Lower lobe of right lung (tissue), 2 donors: Measurements from ENCODE around the gene MALRD1. TPM values are rescaled to one million over a fixed set of nuclear protein-coding genes. Genes with fewer than 3 reads are reported as not detected.

ENCODE experiments used
- ATAC-seq, 2 donors: fragments of 200-7000 bp; cut with Tn5 transposase; one replicate each; pipeline ENCODE4 v1.9.1; 2020 to 2022; ENCODE audit warnings: mild to moderate bottlenecking in 2 of 2, moderate library complexity in 2 of 2
- DNase-seq: peaks from one replicate; pipeline ENCODE4 v3.0.0-alpha.2; 2020
- H3K27ac ChIP-seq: fragments of 200-600 bp; one replicate; pipeline ENCODE4 v1.8.0; 2022
- H3K27me3 ChIP-seq: fragments of 200-600 bp; one replicate; pipeline ENCODE4 v1.8.0; 2022; ENCODE audit warnings: low read depth
- H3K36me3 ChIP-seq: fragments of 200-600 bp; one replicate; pipeline ENCODE4 v1.8.0; 2022; ENCODE audit warnings: mild to moderate bottlenecking
- H3K4me1 ChIP-seq: fragments of 200-600 bp; one replicate; pipeline ENCODE4 v1.8.0; 2022
- H3K4me3 ChIP-seq: fragments of 200-600 bp; one replicate; pipeline ENCODE4 v1.8.0; 2022; ENCODE audit warnings: mild to moderate bottlenecking
- H3K9me3 ChIP-seq: fragments of 200-600 bp; one replicate; pipeline ENCODE4 v1.8.0; 2022
- intact Hi-C: fragments of 100-400 bp; cut with DNase I; formaldehyde crosslinking; loops from one replicate; pipeline ENCODE4 v1.11.0; 2022
- total RNA-seq: library from RNA; stranded (reverse); fragmentation: NEBNext Ultra II Directional; extraction: Animal tissue kit (Norgen Biotek cat#: 25700); gene quantifications from one replicate; pipeline ENCODE4 v1.2.1, GENCODE V29; 2021
- TF ChIP-seq, protein P1 (sequence below): fragments of 200-600 bp; IDR thresholded peaks from one replicate; pipeline ENCODE4 v1.8.0; 2022; ENCODE audit warnings: antibody characterized with exemption, mild to moderate bottlenecking
- donor health status: DM: no; HTN: yes; CAD: no; lungs with severe emphysema.

Gene MALRD1
- total RNA-seq, 1 donor from 2014 or later, result 6.0 TPM

DNA sequence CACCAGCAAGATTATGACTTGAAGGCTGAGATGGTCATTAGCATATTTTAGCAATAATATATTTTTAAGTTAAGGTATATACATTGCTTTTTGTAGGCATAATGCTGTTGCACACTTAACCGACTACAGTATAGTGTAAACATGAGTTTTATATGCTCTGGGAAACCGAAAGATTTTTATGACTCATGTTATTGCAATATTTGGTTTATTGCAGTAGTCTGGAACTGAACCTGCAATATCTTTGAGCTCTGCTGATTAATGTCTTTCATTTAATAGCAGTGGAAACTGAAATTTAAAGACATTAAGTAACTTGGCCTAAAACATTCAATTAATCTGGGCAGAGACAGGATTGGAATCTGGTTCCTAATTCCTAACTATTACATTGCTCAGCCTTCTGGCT, 500.9 kb downstream of the MALRD1 start:
- Histone ChIP-seq H3K9me3 (peaks cover 3% of the 10 kb centered on the region), H3K27me3 (no peaks in the 10 kb centered on the region), H3K36me3 (no peaks in the 10 kb centered on the region), H3K27ac (no peak overlapping the region), H3K4me1 (no peaks in the 10 kb centered on the region), H3K4me3 (no peak overlapping the region)
- intact Hi-C loops, result no loop called here
- DNase-seq (no peak), ATAC-seq (no peak)
- TF ChIP-seq, protein P1, sequence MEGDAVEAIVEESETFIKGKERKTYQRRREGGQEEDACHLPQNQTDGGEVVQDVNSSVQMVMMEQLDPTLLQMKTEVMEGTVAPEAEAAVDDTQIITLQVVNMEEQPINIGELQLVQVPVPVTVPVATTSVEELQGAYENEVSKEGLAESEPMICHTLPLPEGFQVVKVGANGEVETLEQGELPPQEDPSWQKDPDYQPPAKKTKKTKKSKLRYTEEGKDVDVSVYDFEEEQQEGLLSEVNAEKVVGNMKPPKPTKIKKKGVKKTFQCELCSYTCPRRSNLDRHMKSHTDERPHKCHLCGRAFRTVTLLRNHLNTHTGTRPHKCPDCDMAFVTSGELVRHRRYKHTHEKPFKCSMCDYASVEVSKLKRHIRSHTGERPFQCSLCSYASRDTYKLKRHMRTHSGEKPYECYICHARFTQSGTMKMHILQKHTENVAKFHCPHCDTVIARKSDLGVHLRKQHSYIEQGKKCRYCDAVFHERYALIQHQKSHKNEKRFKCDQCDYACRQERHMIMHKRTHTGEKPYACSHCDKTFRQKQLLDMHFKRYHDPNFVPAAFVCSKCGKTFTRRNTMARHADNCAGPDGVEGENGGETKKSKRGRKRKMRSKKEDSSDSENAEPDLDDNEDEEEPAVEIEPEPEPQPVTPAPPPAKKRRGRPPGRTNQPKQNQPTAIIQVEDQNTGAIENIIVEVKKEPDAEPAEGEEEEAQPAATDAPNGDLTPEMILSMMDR, result no peak

- Histone ChIP-seq H3K4me3 (no peak overlapping the region), H3K4me1 (no peaks in the 10 kb centered on the region), H3K36me3 (no peaks in the 10 kb centered on the region), H3K27me3 (no peaks in the 10 kb centered on the region), H3K27ac (no peak overlapping the region), H3K9me3 (no peaks in the 10 kb centered on the region)
- intact Hi-C loops, result no loop called here
- TF ChIP-seq, protein P1, result no peak
- DNase-seq (no peak), ATAC-seq (no peak)
Observed at GRCh38 chr10:19556666-19557065, 508.1 kb downstream of the MALRD1 start.

- Histone ChIP-seq H3K9me3 (no peaks in the 10 kb centered on the region), H3K27ac (no peak overlapping the region), H3K4me3 (no peak overlapping the region), H3K4me1 (no peaks in the 10 kb centered on the region), H3K27me3 (no peaks in the 10 kb centered on the region), H3K36me3 (no peaks in the 10 kb centered on the region)
- intact Hi-C loops, result no loop called here
- DNase-seq, result no peak
- no peak for ATAC-seq
- TF ChIP-seq, protein P1, result no peak
Observed at GRCh38 chr10:19561181-19561580, 512.6 kb downstream of the MALRD1 start.

DNA sequence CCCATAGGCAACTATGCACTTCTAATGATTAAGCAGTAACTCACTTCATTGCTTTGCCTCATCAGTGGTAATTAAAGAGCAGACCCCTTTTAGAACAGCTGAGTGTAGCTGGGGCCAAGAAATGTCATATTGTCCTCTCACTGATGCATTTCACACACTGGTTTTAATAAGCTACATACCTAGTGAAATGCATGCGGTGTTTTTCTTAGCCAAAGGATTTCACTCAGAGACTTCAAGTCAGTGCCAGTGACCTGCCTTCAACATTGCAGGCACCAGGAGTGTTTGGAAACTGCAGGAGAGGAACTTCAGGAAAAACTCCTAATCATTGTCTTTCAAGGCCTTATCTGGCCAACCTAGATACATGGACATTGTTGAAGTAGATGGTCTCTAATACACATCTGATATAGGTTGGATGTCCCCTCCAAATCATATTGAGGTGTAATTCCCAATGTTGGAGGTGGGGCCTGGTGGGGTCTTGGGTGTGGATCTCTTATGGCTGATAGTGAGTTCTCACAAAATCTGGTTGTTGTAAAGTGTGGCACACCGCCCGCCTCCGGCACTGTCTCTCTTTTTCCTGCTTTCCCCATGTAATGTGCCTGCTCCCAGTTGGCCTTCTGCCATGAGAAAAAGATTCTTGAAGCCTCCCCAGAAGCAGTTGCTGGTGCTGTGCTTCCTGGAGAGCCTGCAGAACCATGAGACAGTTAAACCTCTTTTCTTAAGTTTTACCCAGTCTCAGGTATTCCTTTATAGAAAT, 515.0 kb downstream of the MALRD1 start:
- Histone ChIP-seq H3K36me3 (no peaks in the 10 kb centered on the region), H3K4me3 (no peak overlapping the region), H3K27me3 (no peaks in the 10 kb centered on the region), H3K27ac (no peak overlapping the region), H3K4me1 (no peaks in the 10 kb centered on the region), H3K9me3 (no peaks in the 10 kb centered on the region)
- TF ChIP-seq, protein P1, result no peak
- ATAC-seq, result no peak
- no peak for DNase-seq
- intact Hi-C loops, result no loop called here

DNA sequence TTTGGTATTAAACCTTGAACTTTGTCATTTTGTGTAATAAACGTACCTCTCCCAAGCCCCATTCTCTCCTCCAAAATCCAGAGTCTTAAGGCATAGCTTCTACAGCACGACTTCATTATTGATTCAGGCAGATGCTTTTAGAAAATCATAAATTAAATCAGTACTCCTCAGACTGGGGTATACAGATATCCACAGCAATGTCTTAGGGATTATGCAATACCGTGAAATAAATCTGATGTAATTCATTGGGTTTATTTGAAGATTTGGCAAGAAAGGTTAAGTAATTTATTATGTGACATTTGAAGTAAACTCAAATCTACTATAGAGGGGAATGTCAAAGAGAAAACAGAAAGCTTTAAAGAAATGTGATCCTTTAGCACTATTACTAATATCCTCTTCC, 521.5 kb downstream of the MALRD1 start:
- H3K4me3 ChIP-seq, result no peak overlapping the region
- TF ChIP-seq, protein P1, result no peak
- no peaks in the 10 kb centered on the region for H3K36me3 ChIP-seq
- no peaks in the 10 kb centered on the region for H3K4me1 ChIP-seq
- H3K27ac ChIP-seq, result no peak overlapping the region
- H3K27me3 ChIP-seq, result no peaks in the 10 kb centered on the region
- no peak for DNase-seq
- no peaks in the 10 kb centered on the region for H3K9me3 ChIP-seq
- intact Hi-C loops, result no loop called here
- ATAC-seq, result no peak
